Testis (tissue), 3 donors: ENCODE data around the gene GLO1. TPM values are rescaled to one million over a fixed set of nuclear protein-coding genes. Genes with fewer than 3 reads are reported as not detected.

Experiments
- DNase-seq: peaks from one replicate; pipeline ENCODE4 v3.0.0-alpha.2; 2019
- H3K27ac ChIP-seq, 2 donors: fragments of 200-600 bp; sonication (generic); one replicate each; pipeline ENCODE4 v1.5.1; 2019
- H3K27me3 ChIP-seq: fragments of 200-600 bp; sonication (generic); one replicate; pipeline ENCODE4 v1.5.1; 2019
- H3K36me3 ChIP-seq: fragments of 200-600 bp; sonication (generic); one replicate; pipeline ENCODE4 v1.5.1; 2017; ENCODE audit warnings: low read depth; ENCODE audit errors: missing control alignments
- H3K4me1 ChIP-seq: fragments of 200-600 bp; sonication (generic); one replicate; pipeline ENCODE4 v1.5.1; 2019
- H3K4me3 ChIP-seq, 2 donors: fragments of 200-600 bp; sonication (generic); one replicate each; pipeline ENCODE4 v1.5.1; 2017 to 2019
- H3K9me3 ChIP-seq: fragments of 200-600 bp; sonication (generic); one replicate; pipeline ENCODE4 v1.5.1; 2017
- POLR2A ChIP-seq: fragments of 450-650 bp; IDR thresholded peaks from one replicate; pipeline ENCODE4 v1.6.1; 2017; ENCODE audit warnings: antibody characterized with exemption, mild to moderate bottlenecking, moderate library complexity
- WGBS, 2 donors: methylation state at CpG; one replicate each; pipeline ENCODE4 v1.1.5; 2018; 5-methylcytosine and 5-hydroxymethylcytosine counted together
- intact Hi-C: fragments of 100-400 bp; cut with DNase I; formaldehyde crosslinking; loops from one replicate; pipeline ENCODE4 v1.15.1; 2023; ENCODE audit warnings: low total_unique reads
- polyA plus RNA-seq: library from polyadenylated mRNA; stranded (reverse); fragments of 350-450 nt; fragmentation: Illumina TruSeq; extraction: RNeasy Lipid Tissue Mini Kit (QIAGEN cat#74804); gene quantifications from one replicate; pipeline ENCODE4 v1.2.3, GENCODE V29; 2014; ENCODE audit warnings: low read depth, low replicate concordance; ENCODE audit not compliant: insufficient read depth
- total RNA-seq, 2 donors: library from RNA; depleted of rRNA; stranded (reverse); fragments of >200 nt; gene quantifications; one replicate each; pipeline ENCODE4 v1.2.3, GENCODE V29; 2016
- TF ChIP-seq, protein P1 (sequence below), 3 experiments: fragments of 450-650 bp in 2 of 3; fragments of 200-600 bp in 1 of 3; sonication (generic) in 1 of 3; IDR thresholded peaks; one replicate each; pipeline ENCODE4 v1.5.1; 2016 to 2019; ENCODE audit warnings: antibody characterized with exemption in 3 of 3, mild to moderate bottlenecking in 2 of 3, moderate library complexity in 1 of 3

Gene GLO1
- total and polyA plus RNA-seq, 3 donors from 2014 or later, result 51.0 to 78.6 (median 54.3) TPM

DNA sequence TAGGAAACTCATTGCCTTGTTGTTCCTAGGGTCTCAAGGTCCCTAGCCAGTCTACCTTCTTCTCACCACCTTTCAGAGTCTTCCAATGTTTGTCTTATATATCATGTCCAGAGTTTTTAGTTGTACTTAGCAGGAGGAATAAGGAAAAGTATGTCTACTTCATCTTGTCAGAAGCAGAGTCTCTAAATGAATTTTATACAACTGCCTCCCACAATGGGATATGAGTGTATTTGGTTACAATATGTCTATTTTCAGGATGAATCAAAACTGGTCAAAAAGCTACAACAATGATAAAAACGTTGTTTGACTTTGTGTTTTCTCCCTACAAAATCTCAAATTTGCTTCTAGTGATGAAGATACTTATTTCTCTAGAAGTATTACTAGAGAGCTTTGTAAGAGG is 7.0 kb downstream of the GLO1 start:
- H3K27ac ChIP-seq, result no peak overlapping the region
- TF ChIP-seq, protein P1, sequence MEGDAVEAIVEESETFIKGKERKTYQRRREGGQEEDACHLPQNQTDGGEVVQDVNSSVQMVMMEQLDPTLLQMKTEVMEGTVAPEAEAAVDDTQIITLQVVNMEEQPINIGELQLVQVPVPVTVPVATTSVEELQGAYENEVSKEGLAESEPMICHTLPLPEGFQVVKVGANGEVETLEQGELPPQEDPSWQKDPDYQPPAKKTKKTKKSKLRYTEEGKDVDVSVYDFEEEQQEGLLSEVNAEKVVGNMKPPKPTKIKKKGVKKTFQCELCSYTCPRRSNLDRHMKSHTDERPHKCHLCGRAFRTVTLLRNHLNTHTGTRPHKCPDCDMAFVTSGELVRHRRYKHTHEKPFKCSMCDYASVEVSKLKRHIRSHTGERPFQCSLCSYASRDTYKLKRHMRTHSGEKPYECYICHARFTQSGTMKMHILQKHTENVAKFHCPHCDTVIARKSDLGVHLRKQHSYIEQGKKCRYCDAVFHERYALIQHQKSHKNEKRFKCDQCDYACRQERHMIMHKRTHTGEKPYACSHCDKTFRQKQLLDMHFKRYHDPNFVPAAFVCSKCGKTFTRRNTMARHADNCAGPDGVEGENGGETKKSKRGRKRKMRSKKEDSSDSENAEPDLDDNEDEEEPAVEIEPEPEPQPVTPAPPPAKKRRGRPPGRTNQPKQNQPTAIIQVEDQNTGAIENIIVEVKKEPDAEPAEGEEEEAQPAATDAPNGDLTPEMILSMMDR (IDR thresholded peaks at IDR 0.05), result no peak
- no peak for TF ChIP-seq POLR2A
- H3K4me3 ChIP-seq, result no peak overlapping the region
- no peak for DNase-seq
- H3K9me3 ChIP-seq, result no peaks in the 10 kb centered on the region
- H3K4me1 ChIP-seq, result no peaks in the 10 kb centered on the region
- no peaks in the 10 kb centered on the region for H3K36me3 ChIP-seq
- no peaks in the 10 kb centered on the region for H3K27me3 ChIP-seq
- intact Hi-C loops, result no loop called here
- WGBS, 2 donors, result 36 to 64% methylated on average over 1 of the region's 1 CpG

DNA sequence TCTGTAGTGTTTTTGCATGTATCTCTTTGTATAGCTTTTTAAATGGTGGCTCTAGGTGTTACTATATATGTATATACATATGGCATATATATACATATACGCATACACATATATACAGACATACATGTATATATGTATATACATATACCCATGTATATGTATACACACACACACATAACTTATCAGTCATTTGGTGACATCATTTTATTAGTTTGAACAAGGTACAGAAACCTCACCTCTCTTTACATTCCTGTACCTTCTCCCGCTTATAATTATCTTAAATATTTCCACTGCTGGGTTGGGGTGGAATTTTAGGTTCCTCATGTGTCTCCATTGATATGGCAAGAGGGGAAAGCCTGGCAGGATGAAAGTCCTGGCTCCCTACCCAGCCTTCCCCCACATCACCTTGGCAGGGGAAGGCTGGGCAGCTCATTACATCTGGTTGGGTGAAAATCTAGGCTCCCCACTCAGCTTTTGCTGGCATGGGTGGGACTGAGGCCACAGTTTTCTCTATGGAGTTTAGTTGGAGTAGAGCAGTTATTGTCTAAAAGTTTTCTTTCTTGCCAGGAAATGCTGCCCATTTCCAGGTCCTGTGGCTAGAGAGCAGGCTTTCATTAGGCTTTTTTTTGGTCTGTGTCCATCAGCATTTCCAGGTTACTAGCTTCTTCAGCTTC is 7.6 kb downstream of the GLO1 start:
- 92 to 100% methylated on average over 2 of the region's 2 CpGs for WGBS, 2 donors
- no peak for TF ChIP-seq POLR2A
- TF ChIP-seq, protein P1 (IDR thresholded peaks at IDR 0.05), result no peak
- H3K9me3 ChIP-seq, result no peaks in the 10 kb centered on the region
- intact Hi-C loops, result no loop called here
- H3K27ac ChIP-seq, result no peak overlapping the region
- H3K27me3 ChIP-seq, result no peaks in the 10 kb centered on the region
- H3K4me1 ChIP-seq, result no peaks in the 10 kb centered on the region
- H3K36me3 ChIP-seq, result no peaks in the 10 kb centered on the region
- no peak for DNase-seq
- H3K4me3 ChIP-seq, result no peak overlapping the region

DNA sequence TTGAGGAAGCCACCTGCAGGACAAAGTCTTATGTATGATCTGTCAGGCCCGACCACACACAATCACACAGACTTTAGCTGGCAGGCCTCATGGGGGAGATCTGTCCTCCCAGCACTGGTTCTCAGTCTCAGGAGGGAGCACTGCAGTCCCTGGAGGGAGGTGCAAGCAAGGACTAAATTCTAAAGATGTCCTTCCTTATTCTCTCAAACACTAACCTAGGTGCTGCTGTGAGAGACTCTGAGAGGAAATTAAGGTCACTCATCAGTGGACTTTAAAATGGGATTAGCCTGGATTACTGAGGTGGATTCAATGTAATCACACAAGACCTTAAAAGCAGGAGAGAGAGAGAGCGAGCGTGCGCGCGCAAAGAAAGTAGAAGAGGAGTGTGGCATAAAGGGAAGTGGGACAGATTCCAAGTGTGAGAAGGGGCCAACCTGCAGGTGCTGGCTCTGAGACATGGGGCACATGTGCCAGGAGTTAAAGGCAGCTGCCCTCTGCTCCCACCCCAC is 14.3 kb downstream of the GLO1 start:
- H3K9me3 ChIP-seq, result no peaks in the 10 kb centered on the region
- no peak overlapping the region for H3K4me3 ChIP-seq
- no peak for DNase-seq
- intact Hi-C loops, result no loop called here
- H3K27ac ChIP-seq, result no peak overlapping the region
- H3K27me3 ChIP-seq, result no peaks in the 10 kb centered on the region
- 87 to 92% methylated on average over 6 of the region's 6 CpGs for WGBS, 2 donors
- no peak for TF ChIP-seq POLR2A
- TF ChIP-seq, protein P1 (IDR thresholded peaks at IDR 0.05), result no peak
- H3K4me1 ChIP-seq, result peaks cover 17% of the 10 kb centered on the region
- H3K36me3 ChIP-seq, result no peaks in the 10 kb centered on the region

DNA sequence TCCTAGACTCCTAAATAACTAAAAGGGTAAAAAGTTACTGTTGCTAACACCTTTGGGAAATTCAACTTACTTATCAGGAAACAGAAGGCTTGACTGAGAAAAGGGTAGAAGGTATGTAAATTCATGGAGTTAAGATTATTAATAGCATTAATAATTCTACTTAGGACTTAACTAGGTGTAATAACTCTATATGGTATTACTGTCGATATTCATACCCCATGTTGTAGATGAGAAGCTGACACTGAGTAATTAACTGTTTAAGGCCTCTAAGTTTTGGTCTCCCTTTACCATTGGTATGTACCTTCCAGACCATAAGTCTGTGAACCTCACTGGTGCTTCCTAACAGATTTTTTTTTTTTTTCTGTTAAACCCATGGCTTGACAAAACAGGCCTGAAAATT is 15.4 kb downstream of the GLO1 start:
- Histone ChIP-seq H3K9me3 (no peaks in the 10 kb centered on the region), H3K36me3 (no peaks in the 10 kb centered on the region), H3K27ac (no peak overlapping the region), H3K4me3 (no peak overlapping the region), H3K27me3 (no peaks in the 10 kb centered on the region), H3K4me1 (peaks cover 17% of the 10 kb centered on the region)
- intact Hi-C loops, result no loop called here
- no peak for DNase-seq
- WGBS, 2 donors, result 89 to 91% methylated on average over 1 of the region's 1 CpG
- TF ChIP-seq POLR2A, result no peak

DNA sequence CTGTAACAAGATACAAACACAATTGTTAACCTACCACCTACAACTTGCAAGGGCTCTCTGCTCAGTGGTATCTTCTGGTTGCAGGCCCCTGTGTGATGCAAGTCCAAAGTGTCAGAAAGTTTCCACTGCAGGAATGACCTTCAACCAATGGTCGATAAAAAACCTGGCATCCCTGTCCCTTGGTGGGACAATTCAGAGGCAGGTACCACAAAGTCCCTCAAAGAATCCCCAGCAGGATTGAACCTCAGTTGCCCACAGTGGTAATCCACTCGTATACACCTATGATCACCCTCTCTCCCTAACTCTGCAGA is 15.9 kb downstream of the GLO1 start:
- intact Hi-C loops, result no loop called here
- Histone ChIP-seq H3K4me3 (no peak overlapping the region), H3K27me3 (no peaks in the 10 kb centered on the region), H3K36me3 (no peaks in the 10 kb centered on the region), H3K4me1 (peaks cover 17% of the 10 kb centered on the region), H3K9me3 (no peaks in the 10 kb centered on the region), H3K27ac (no peak overlapping the region)
- TF ChIP-seq, protein P1 (IDR thresholded peaks at IDR 0.05), result no peak
- no peak for TF ChIP-seq POLR2A
- peak; percentile 22 for DNase-seq
- WGBS, 2 donors, result 52 to 58% methylated on average over 2 of the region's 2 CpGs
